B cell (primary cell): ENCODE measurements around the gene LSMEM2. TPM values are rescaled to one million over a fixed set of nuclear protein-coding genes. Genes with fewer than 3 reads are reported as not detected.

Experiments
- ATAC-seq: fragments of 200-7000 bp; cut with Tn5 transposase; one replicate; pipeline ENCODE4 v1.10.0; 2021; ENCODE audit warnings: low read depth, mild to moderate bottlenecking, moderate number of reproducible peaks, moderate library complexity
- CTCF ChIA-PET: fragments of 350-600 bp; sonication (Branson Sonifier 250); formaldehyde crosslinking; loops from one replicate; lab custom pipeline; 2021; ENCODE audit warnings: antibody characterized with exemption, inconsistent platforms; lab: Charles Lee
- POLR2A ChIA-PET: fragments of 350-600 bp; sonication (Branson Sonifier 250); formaldehyde crosslinking; loops from one replicate; lab custom pipeline; 2021; ENCODE audit warnings: antibody characterized with exemption; lab: Charles Lee
- DNase-seq: peaks from one replicate; pipeline ENCODE4 v3.0.0; 2013
- H2AFZ ChIP-seq: 2 replicates; pipeline ENCODE4 v1.6.1; 2012; ENCODE audit warnings: mild to moderate bottlenecking, low read depth, low read length; ENCODE audit not compliant: insufficient read depth, poor library complexity, severe bottlenecking
- H3K27ac ChIP-seq, 2 donors: 1 replicate in 1 of 2; 2 replicates in 1 of 2; pipeline ENCODE4 v1.5.1; 2012 to 2013; ENCODE audit warnings: low read length in 2 of 2, mild to moderate bottlenecking in 2 of 2, moderate library complexity in 1 of 2
- H3K27me3 ChIP-seq, 4 experiments: fragments of 200-600 bp in 1 of 4; sonication (generic) in 1 of 4; replicated peaks in 1 of 4; 1 replicate in 2 of 4; 2 replicates in 2 of 4; pipeline versions ENCODE4 v1.6.1 to v1.7.0; 2013 to 2016; ENCODE audit warnings: low read length in 3 of 4, mild to moderate bottlenecking in 2 of 4, mixed read lengths in 1 of 4, moderate library complexity in 1 of 4; ENCODE audit not compliant: insufficient read depth in 4 of 4, control insufficient read depth in 3 of 4; ENCODE audit errors: control extremely low read depth in 1 of 4
- H3K36me3 ChIP-seq, 2 experiments: replicated peaks in 1 of 2; 1 replicate in 1 of 2; 2 replicates in 1 of 2; pipeline versions ENCODE4 v1.6.1 to v1.7.1; 2013; ENCODE audit warnings: low read length in 1 of 2; ENCODE audit not compliant: insufficient read depth in 2 of 2, control insufficient read depth in 1 of 2; ENCODE audit errors: control extremely low read depth in 1 of 2, extremely low read depth in 1 of 2
- H3K4me1 ChIP-seq, 2 donors: fragments of 200-600 bp in 1 of 2; sonication (generic) in 1 of 2; 1 replicate in 1 of 2; 2 replicates in 1 of 2; pipeline versions ENCODE4 v1.5.1 to v1.6.1; 2013 to 2017; ENCODE audit warnings: low read length in 2 of 2; ENCODE audit not compliant: control insufficient read depth in 2 of 2, insufficient read depth in 2 of 2
- H3K4me2 ChIP-seq: replicated peaks from 2 replicates; pipeline ENCODE3; 2012; ENCODE audit warnings: mild to moderate bottlenecking, low read depth, low read length; ENCODE audit not compliant: poor library complexity, severe bottlenecking
- H3K4me3 ChIP-seq, 5 experiments: fragments of 200-600 bp in 1 of 5; sonication (generic) in 1 of 5; 1 replicate in 3 of 5; 2 replicates in 2 of 5; pipeline versions ENCODE4 v1.5.1 to v1.7.0; 2011 to 2016; ENCODE audit warnings: low read length in 4 of 5, mild to moderate bottlenecking in 4 of 5, low read depth in 2 of 5, control low read depth in 1 of 5, moderate library complexity in 1 of 5; ENCODE audit not compliant: insufficient read depth in 1 of 5; ENCODE audit errors: control extremely low read depth in 1 of 5, extremely low read depth in 1 of 5
- H3K79me2 ChIP-seq: fragments of 200-600 bp; sonication (generic); one replicate; pipeline ENCODE4 v1.6.0; 2016; ENCODE audit warnings: low read length; ENCODE audit not compliant: control insufficient read depth, insufficient read depth
- H3K9ac ChIP-seq: fragments of 200-600 bp; sonication (generic); 2 replicates; pipeline ENCODE4 v1.6.1; 2017; ENCODE audit warnings: mild to moderate bottlenecking, low read length, moderate library complexity
- H3K9me3 ChIP-seq, 3 donors: one replicate each; pipeline versions ENCODE4 v1.6.1 to v1.7.1; 2013; ENCODE audit warnings: low read length in 2 of 3; ENCODE audit not compliant: control insufficient read depth in 2 of 3, insufficient read depth in 1 of 3; ENCODE audit errors: control extremely low read depth in 1 of 3
- H4K20me1 ChIP-seq: 2 replicates; pipeline ENCODE4 v1.6.0; 2012; ENCODE audit warnings: mild to moderate bottlenecking, low read length; ENCODE audit not compliant: insufficient read depth, control insufficient read depth, poor library complexity, severe bottlenecking
- H3K27ac Mint-ChIP-seq: one replicate; pipeline ENCODE4 v1.8.0; 2021; ENCODE audit warnings: mixed read lengths
- H3K27me3 Mint-ChIP-seq: one replicate; pipeline ENCODE4 v1.8.0; 2021; ENCODE audit warnings: mixed read lengths
- H3K4me1 Mint-ChIP-seq: one replicate; pipeline ENCODE4 v1.8.0; 2021; ENCODE audit warnings: mixed read lengths
- H3K4me3 Mint-ChIP-seq: one replicate; pipeline ENCODE4 v1.8.0; 2021; ENCODE audit warnings: mixed read lengths
- H3K9me3 Mint-ChIP-seq: one replicate; pipeline ENCODE4 v1.8.0; 2022; ENCODE audit warnings: mixed read lengths; ENCODE audit not compliant: insufficient read depth
- EZH2 ChIP-seq: IDR thresholded peaks from 2 replicates; pipeline ENCODE4 v1.6.1; 2012; ENCODE audit warnings: borderline replicate concordance, low read depth, mild to moderate bottlenecking, moderate library complexity, low read length; ENCODE audit not compliant: insufficient read depth, poor library complexity, severe bottlenecking
- WGBS: methylation state at CpG from one replicate; pipeline ENCODE4 v1.1.5; 2013; ENCODE audit warnings: missing lambda C conversion rate; ENCODE audit not compliant: insufficient coverage; 5-methylcytosine and 5-hydroxymethylcytosine counted together
- intact Hi-C: fragments of 100-400 bp; cut with micrococcal nuclease; formaldehyde crosslinking; loops from one replicate; pipeline ENCODE4 v1.10.0; 2022
- polyA plus RNA-seq: library from polyadenylated mRNA; depleted of rRNA; stranded (reverse); fragments of >200 nt; gene quantifications from 2 replicates; pipeline ENCODE4 v1.2.3, GENCODE V29; 2012
- total RNA-seq, 2 donors: library from RNA; stranded (reverse); fragments of 120-200 nt in 1 of 2; gene quantifications; 1 replicate in 1 of 2; 2 replicates in 1 of 2; pipeline versions ENCODE4 v1.2.3 to v1.2.4, GENCODE V29; 2013 to 2022
- TF ChIP-seq, protein P1 (sequence below): fragments of 200-600 bp; IDR thresholded peaks from one replicate; pipeline ENCODE4 v1.8.0; 2022; ENCODE audit warnings: antibody characterized with exemption, mild to moderate bottlenecking

The LSMEM2 gene
- total and polyA plus RNA-seq, 2 donors (not counting 1 experiment from before 2014, with no cell fraction given): not detected

GRCh38 chr3:50275996-50276761, 2.7 kb upstream of the LSMEM2 start:
- ChIA-PET POLR2A (no interaction called here), CTCF (interaction anchor here (1.2 to 3.1 kb wide), 4 partner anchors 29 to 82 kb away, joined by 3 to 14 read pairs (median 11); no protein-coding TSS in a partner anchor)
- Mint-ChIP-seq H3K27me3 (peaks cover 28% of the 10 kb centered on the region), H3K4me1 (peaks cover 26% of the 10 kb centered on the region), H3K4me3 (peak overlapping the region; percentile 57), H3K9me3 (no peaks in the 10 kb centered on the region), H3K27ac (no peak overlapping the region)
- peak overlapping the region; percentile 61 for H3K4me2 ChIP-seq
- H3K9me3 ChIP-seq: peaks cover 0 to 3% (median 0%) of the 10 kb centered on the region in 3 donors
- H3K79me2 ChIP-seq: no peaks in the 10 kb centered on the region
- ATAC-seq (no peak), DNase-seq (peak; percentile 54)
- H3K36me3 ChIP-seq: no peaks in the 10 kb centered on the region
- WGBS: 20% methylated on average over 79 of the region's 79 CpGs
- peaks cover 0 to 57% (median 21%) of the 10 kb centered on the region in 4 experiments for H3K27me3 ChIP-seq
- intact Hi-C loops: no loop called here
- peaks cover 33 to 39% of the 10 kb centered on the region in 2 donors for H3K4me1 ChIP-seq
- H4K20me1 ChIP-seq: peaks cover 10% of the 10 kb centered on the region
- no peak overlapping the region for H2AFZ ChIP-seq
- TF ChIP-seq, protein P1, sequence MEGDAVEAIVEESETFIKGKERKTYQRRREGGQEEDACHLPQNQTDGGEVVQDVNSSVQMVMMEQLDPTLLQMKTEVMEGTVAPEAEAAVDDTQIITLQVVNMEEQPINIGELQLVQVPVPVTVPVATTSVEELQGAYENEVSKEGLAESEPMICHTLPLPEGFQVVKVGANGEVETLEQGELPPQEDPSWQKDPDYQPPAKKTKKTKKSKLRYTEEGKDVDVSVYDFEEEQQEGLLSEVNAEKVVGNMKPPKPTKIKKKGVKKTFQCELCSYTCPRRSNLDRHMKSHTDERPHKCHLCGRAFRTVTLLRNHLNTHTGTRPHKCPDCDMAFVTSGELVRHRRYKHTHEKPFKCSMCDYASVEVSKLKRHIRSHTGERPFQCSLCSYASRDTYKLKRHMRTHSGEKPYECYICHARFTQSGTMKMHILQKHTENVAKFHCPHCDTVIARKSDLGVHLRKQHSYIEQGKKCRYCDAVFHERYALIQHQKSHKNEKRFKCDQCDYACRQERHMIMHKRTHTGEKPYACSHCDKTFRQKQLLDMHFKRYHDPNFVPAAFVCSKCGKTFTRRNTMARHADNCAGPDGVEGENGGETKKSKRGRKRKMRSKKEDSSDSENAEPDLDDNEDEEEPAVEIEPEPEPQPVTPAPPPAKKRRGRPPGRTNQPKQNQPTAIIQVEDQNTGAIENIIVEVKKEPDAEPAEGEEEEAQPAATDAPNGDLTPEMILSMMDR: no peak
- no peak for TF ChIP-seq EZH2
- H3K27ac ChIP-seq: no peak overlapping the region
- H3K9ac ChIP-seq: no peak overlapping the region
- H3K4me3 ChIP-seq: no peak overlapping the region

DNA sequence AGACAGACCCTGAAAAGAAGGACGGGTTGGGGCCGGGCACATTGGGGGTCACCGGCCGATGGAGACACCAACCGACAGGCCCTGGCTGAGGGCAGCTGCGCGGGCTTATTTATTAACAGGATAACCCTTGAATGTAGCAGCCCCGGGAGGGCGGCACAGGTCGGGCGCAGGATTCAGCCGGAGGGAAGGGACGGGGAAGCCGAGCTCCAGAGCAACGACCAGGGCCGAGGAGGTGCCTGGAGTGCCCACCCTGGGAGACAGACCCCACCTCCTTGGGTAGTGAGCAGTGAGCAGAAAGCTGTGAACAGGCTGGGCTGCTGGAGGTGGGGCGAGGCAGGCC, 2.2 kb upstream of the LSMEM2 start:
- POLR2A ChIA-PET: no interaction called here
- Mint-ChIP-seq H3K27ac (no peak overlapping the region), H3K9me3 (no peaks in the 10 kb centered on the region), H3K4me3 (no peak overlapping the region), H3K27me3 (peaks cover 28% of the 10 kb centered on the region), H3K4me1 (peaks cover 26% of the 10 kb centered on the region)
- Histone ChIP-seq H3K9me3 (peaks cover 0 to 3% (median 0%) of the 10 kb centered on the region in 3 donors), H3K27me3 (peaks cover 0 to 57% (median 21%) of the 10 kb centered on the region in 4 experiments), H3K4me3 (no peak overlapping the region), H3K9ac (no peak overlapping the region), H3K36me3 (no peaks in the 10 kb centered on the region), H3K27ac (no peak overlapping the region), H3K4me2 (no peak overlapping the region), H2AFZ (no peak overlapping the region), H3K79me2 (no peaks in the 10 kb centered on the region), H4K20me1 (peaks cover 10% of the 10 kb centered on the region), H3K4me1 (peaks cover 33 to 39% of the 10 kb centered on the region in 2 donors)
- CTCF ChIA-PET: interaction anchor here (0.8 to 3.1 kb wide), 5 partner anchors 30 to 85 kb away, joined by 3 to 14 read pairs (median 3); partner anchors contain the start of gene GNAT1
- TF ChIP-seq, protein P1: no peak
- TF ChIP-seq EZH2: no peak
- ATAC-seq (no peak), DNase-seq (no peak)
- intact Hi-C loops: no loop called here
- 80% methylated on average over 15 of the region's 17 CpGs for WGBS
